ENCODE measurements around the gene FERMT1.

FERMT1 gene

GRCh38 chr20:6099819-6100218 lies 23.0 kb downstream of the FERMT1 start:
- Histone ChIP-seq H3K27me3 (ENCODE audit: control insufficient read depth, insufficient read depth, low read length, poor library complexity, severe bottlenecking) (no peaks in the 10 kb centered on the region), H3K4me1 (ENCODE audit: control insufficient read depth, insufficient read depth, low read length) (no peaks in the 10 kb centered on the region)

GRCh38 chr20:6095409-6095808 lies 27.4 kb downstream of the FERMT1 start:
- Histone ChIP-seq H3K9me3 (ENCODE audit: control insufficient read depth, low read length) (no peaks in the 10 kb centered on the region), H3K27ac (ENCODE audit: insufficient read depth, low read depth, low read length, poor library complexity, severe bottlenecking) (no peak overlapping the region), H3K27me3 (ENCODE audit: control insufficient read depth, insufficient read depth, low read length, poor library complexity, severe bottlenecking) (no peaks in the 10 kb centered on the region), H3K4me3 (ENCODE audit: insufficient read depth, low read depth, low read length) (no peak overlapping the region), H3K4me1 (ENCODE audit: control insufficient read depth, insufficient read depth, low read length) (no peaks in the 10 kb centered on the region), H3K36me3 (ENCODE audit: control insufficient read depth, insufficient read depth, low read length) (no peaks in the 10 kb centered on the region)
- WGBS, 2 experiments, result 91 to 97% methylated on average over 3 to 5 of the region's 5 CpGs

More at GRCh38 chr20:6099819-6100218, 23.0 kb downstream of the FERMT1 start:
- no peak overlapping the region for H3K27ac ChIP-seq (ENCODE audit: insufficient read depth, low read depth, low read length, poor library complexity, severe bottlenecking)
- no peaks in the 10 kb centered on the region for H3K9me3 ChIP-seq (ENCODE audit: control insufficient read depth, low read length)
- H3K4me3 ChIP-seq (ENCODE audit: insufficient read depth, low read depth, low read length), result no peak overlapping the region
- no peaks in the 10 kb centered on the region for H3K36me3 ChIP-seq (ENCODE audit: control insufficient read depth, insufficient read depth, low read length)

DNA sequence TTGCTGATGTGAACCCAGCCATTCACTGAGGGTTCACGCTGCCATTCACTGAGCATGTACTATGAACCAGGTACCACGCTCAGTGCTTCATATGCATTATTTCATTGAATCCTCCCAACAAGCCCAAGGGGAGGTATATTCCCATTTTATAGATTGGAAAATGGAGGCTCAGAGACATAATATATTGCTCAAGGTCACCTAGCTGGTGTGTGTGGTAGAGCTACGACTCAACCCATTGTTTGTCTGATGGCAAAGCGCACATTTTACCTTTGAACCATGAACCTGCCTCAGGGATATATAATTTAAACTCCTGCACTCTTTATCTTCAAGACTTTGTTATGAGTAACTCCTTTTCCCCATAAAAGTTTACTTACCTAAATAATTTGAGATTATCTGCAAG lies 28.3 kb downstream of the FERMT1 start:
- H3K27ac ChIP-seq (ENCODE audit: insufficient read depth, low read depth, low read length, poor library complexity, severe bottlenecking), result no peak overlapping the region
- H3K27me3 ChIP-seq (ENCODE audit: control insufficient read depth, insufficient read depth, low read length, poor library complexity, severe bottlenecking), result no peaks in the 10 kb centered on the region
- WGBS, 2 experiments, result 88 to 91% methylated on average over 3 to 4 of the region's 4 CpGs

DNA sequence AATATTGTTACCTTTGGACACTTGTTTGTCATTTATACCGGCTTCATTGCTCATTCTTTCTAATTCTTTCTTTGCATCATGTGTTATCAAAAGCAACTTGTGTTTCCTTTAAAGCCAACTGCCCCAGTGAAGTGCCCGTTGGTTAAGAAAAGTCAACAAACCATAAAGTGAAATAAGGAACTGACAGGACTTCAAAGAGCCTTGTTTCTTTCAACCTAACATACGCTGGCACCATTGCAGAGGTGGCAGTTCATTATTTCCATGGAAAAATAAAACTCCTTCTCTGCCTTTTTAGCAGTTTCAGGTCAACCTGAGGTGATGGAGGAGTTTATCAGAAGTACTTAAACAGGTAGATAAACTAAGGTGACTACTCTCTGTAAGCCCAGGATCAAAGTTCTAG lies 28.8 kb downstream of the FERMT1 start:
- H3K36me3 ChIP-seq (ENCODE audit: control insufficient read depth, insufficient read depth, low read length), result no peaks in the 10 kb centered on the region
- WGBS, 2 experiments, result 88 to 94% methylated on average over 3 of the region's 3 CpGs
- no peaks in the 10 kb centered on the region for H3K9me3 ChIP-seq (ENCODE audit: control insufficient read depth, low read length)
- H3K4me1 ChIP-seq (ENCODE audit: control insufficient read depth, insufficient read depth, low read length), result no peaks in the 10 kb centered on the region
- H3K4me3 ChIP-seq (ENCODE audit: insufficient read depth, low read depth, low read length), result no peak overlapping the region
- no peaks in the 10 kb centered on the region for H3K27me3 ChIP-seq (ENCODE audit: control insufficient read depth, insufficient read depth, low read length, poor library complexity, severe bottlenecking)
- H3K27ac ChIP-seq (ENCODE audit: insufficient read depth, low read depth, low read length, poor library complexity, severe bottlenecking), result no peak overlapping the region

More for the DNA sequence above, 28.3 kb downstream of the FERMT1 start:
- no peak overlapping the region for H3K4me3 ChIP-seq (ENCODE audit: insufficient read depth, low read depth, low read length)
- H3K9me3 ChIP-seq (ENCODE audit: control insufficient read depth, low read length), result no peaks in the 10 kb centered on the region
- no peaks in the 10 kb centered on the region for H3K36me3 ChIP-seq (ENCODE audit: control insufficient read depth, insufficient read depth, low read length)
- H3K4me1 ChIP-seq (ENCODE audit: control insufficient read depth, insufficient read depth, low read length), result no peaks in the 10 kb centered on the region

- H3K27ac ChIP-seq (ENCODE audit: insufficient read depth, low read depth, low read length, poor library complexity, severe bottlenecking), result no peak overlapping the region
- 90 to 94% methylated on average over 8 of the region's 8 CpGs for WGBS, 2 experiments
Measured at GRCh38 chr20:6091661-6092060, 31.2 kb downstream of the FERMT1 start.

DNA sequence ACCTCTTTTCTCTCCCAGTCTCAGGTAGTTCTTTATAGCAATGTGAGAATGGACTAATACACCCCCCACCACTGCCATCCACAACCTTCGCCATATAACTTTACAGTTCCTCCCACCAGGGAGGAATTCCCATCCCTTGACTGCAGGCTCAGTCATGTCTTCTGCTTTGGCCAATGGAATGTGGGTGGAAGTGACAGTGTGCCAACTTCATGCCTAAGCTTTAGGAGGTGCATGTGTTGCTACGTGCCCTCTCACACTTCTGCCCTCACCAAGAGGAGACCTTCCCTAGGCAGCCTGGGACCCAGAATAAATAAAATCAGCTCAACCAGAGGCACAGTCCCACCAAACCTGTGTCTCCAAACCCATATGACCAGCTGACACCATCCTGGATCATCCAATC lies 36.0 kb downstream of the FERMT1 start:
- H3K36me3 ChIP-seq (ENCODE audit: control insufficient read depth, insufficient read depth, low read length), result no peaks in the 10 kb centered on the region
- H3K27me3 ChIP-seq (ENCODE audit: control insufficient read depth, insufficient read depth, low read length, poor library complexity, severe bottlenecking), result no peaks in the 10 kb centered on the region
- H3K4me1 ChIP-seq (ENCODE audit: control insufficient read depth, insufficient read depth, low read length), result no peaks in the 10 kb centered on the region
- no peaks in the 10 kb centered on the region for H3K9me3 ChIP-seq (ENCODE audit: control insufficient read depth, low read length)
- no peak overlapping the region for H3K4me3 ChIP-seq (ENCODE audit: insufficient read depth, low read depth, low read length)
- no peak overlapping the region for H3K27ac ChIP-seq (ENCODE audit: insufficient read depth, low read depth, low read length, poor library complexity, severe bottlenecking)
- WGBS, 2 experiments, result 89 to 99% methylated on average over 2 of the region's 2 CpGs

More at GRCh38 chr20:6091661-6092060, 31.2 kb downstream of the FERMT1 start:
- Histone ChIP-seq H3K27me3 (ENCODE audit: control insufficient read depth, insufficient read depth, low read length, poor library complexity, severe bottlenecking) (no peaks in the 10 kb centered on the region), H3K9me3 (ENCODE audit: control insufficient read depth, low read length) (no peaks in the 10 kb centered on the region), H3K36me3 (ENCODE audit: control insufficient read depth, insufficient read depth, low read length) (no peaks in the 10 kb centered on the region), H3K4me1 (ENCODE audit: control insufficient read depth, insufficient read depth, low read length) (no peaks in the 10 kb centered on the region), H3K4me3 (ENCODE audit: insufficient read depth, low read depth, low read length) (no peak overlapping the region)

- Histone ChIP-seq H3K9me3 (ENCODE audit: control insufficient read depth, low read length) (no peaks in the 10 kb centered on the region), H3K27me3 (ENCODE audit: control insufficient read depth, insufficient read depth, low read length, poor library complexity, severe bottlenecking) (no peaks in the 10 kb centered on the region), H3K27ac (ENCODE audit: insufficient read depth, low read depth, low read length, poor library complexity, severe bottlenecking) (no peak overlapping the region), H3K4me3 (ENCODE audit: insufficient read depth, low read depth, low read length) (no peak overlapping the region), H3K36me3 (ENCODE audit: control insufficient read depth, insufficient read depth, low read length) (no peaks in the 10 kb centered on the region), H3K4me1 (ENCODE audit: control insufficient read depth, insufficient read depth, low read length) (no peaks in the 10 kb centered on the region)
- WGBS, 2 experiments, result 87 to 90% methylated on average over 9 of the region's 9 CpGs
Measured at GRCh38 chr20:6083926-6084325, 38.9 kb downstream of the FERMT1 start.

DNA sequence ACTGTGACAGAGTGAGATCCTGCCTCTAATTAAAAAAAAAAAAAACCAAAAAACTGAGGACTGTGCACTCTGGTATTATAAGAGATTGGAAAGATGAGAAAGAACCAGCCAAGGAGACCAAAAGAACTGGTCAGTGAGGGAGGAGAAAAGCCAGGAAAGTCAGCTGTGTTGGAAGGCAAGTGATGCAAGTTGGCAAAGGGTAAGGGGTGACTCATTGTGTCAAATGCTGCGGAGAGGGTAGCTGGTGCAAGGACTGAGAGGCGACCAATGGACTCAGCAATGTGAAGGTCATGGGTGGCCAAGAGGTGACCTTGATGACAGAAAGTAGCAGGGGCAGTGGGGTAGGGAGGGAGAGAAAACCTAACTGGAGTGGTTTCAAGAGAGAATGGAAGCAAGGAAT lies 41.6 kb downstream of the FERMT1 start:
- Histone ChIP-seq H3K4me3 (ENCODE audit: insufficient read depth, low read depth, low read length) (no peak overlapping the region), H3K27me3 (ENCODE audit: control insufficient read depth, insufficient read depth, low read length, poor library complexity, severe bottlenecking) (no peaks in the 10 kb centered on the region), H3K9me3 (ENCODE audit: control insufficient read depth, low read length) (no peaks in the 10 kb centered on the region), H3K27ac (ENCODE audit: insufficient read depth, low read depth, low read length, poor library complexity, severe bottlenecking) (no peak overlapping the region), H3K36me3 (ENCODE audit: control insufficient read depth, insufficient read depth, low read length) (no peaks in the 10 kb centered on the region), H3K4me1 (ENCODE audit: control insufficient read depth, insufficient read depth, low read length) (no peaks in the 10 kb centered on the region)
- 92% methylated on average over 2 of the region's 2 CpGs for WGBS, 2 experiments

DNA sequence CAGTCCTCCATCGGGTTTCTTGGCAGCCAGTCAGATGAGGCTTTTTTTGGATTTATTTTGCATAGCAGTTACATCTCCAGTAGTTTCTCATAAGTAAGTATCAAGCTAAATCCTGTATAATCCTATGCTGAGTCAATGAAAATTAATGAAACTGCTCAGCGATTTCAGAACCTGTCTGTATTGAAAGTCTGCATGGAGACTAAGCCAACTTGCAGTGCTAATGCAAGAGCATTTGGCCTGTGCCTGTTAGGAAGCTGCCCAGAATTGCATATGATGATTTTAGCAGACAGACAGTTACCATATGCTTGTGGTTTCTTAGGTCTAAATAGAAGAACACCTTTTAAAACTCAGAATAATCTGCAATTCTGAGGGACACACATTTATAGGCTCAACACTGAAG lies 43.8 kb downstream of the FERMT1 start:
- Histone ChIP-seq H3K27ac (ENCODE audit: insufficient read depth, low read depth, low read length, poor library complexity, severe bottlenecking) (no peak overlapping the region), H3K4me3 (ENCODE audit: insufficient read depth, low read depth, low read length) (no peak overlapping the region), H3K4me1 (ENCODE audit: control insufficient read depth, insufficient read depth, low read length) (no peaks in the 10 kb centered on the region), H3K9me3 (ENCODE audit: control insufficient read depth, low read length) (no peaks in the 10 kb centered on the region), H3K36me3 (ENCODE audit: control insufficient read depth, insufficient read depth, low read length) (no peaks in the 10 kb centered on the region), H3K27me3 (ENCODE audit: control insufficient read depth, insufficient read depth, low read length, poor library complexity, severe bottlenecking) (no peaks in the 10 kb centered on the region)
- 90 to 93% methylated on average over 2 of the region's 2 CpGs for WGBS, 2 experiments

- Histone ChIP-seq H3K9me3 (ENCODE audit: control insufficient read depth, low read length) (no peaks in the 10 kb centered on the region), H3K4me3 (ENCODE audit: insufficient read depth, low read depth, low read length) (no peak overlapping the region), H3K4me1 (ENCODE audit: control insufficient read depth, insufficient read depth, low read length) (no peaks in the 10 kb centered on the region), H3K36me3 (ENCODE audit: control insufficient read depth, insufficient read depth, low read length) (no peaks in the 10 kb centered on the region), H3K27ac (ENCODE audit: insufficient read depth, low read depth, low read length, poor library complexity, severe bottlenecking) (no peak overlapping the region), H3K27me3 (ENCODE audit: control insufficient read depth, insufficient read depth, low read length, poor library complexity, severe bottlenecking) (no peaks in the 10 kb centered on the region)
- 85 to 89% methylated on average over 8 of the region's 8 CpGs for WGBS, 2 experiments
Measured at GRCh38 chr20:6075428-6076219, 47.2 kb downstream of the FERMT1 start.

Measured in ectodermal cell (in vitro differentiated cells).